Frontal cortex (tissue), 4 donors: ENCODE measurements around the gene CENPV. TPM values are rescaled to one million over a fixed set of nuclear protein-coding genes. Genes with fewer than 3 reads are reported as not detected.

ENCODE experiments used
- DNase-seq, 2 donors: peaks; one replicate each; pipeline ENCODE4 v3.0.0; 2012; ENCODE audit warnings: low spot score in 2 of 2
- FAIRE-seq: peaks from 2 replicates; lab custom pipeline; 2012; peaks lifted over from hg19 to GRCh38; lab: Jason Lieb, UNC
- total RNA-seq: library from RNA; depleted of rRNA; stranded (reverse); fragments of >200 nt; gene quantifications from one replicate; pipeline ENCODE4 v1.2.3, GENCODE V29; 2014
- donor health status: control.
- donor health status: control.
- donor health status: control.

Gene CENPV
- total RNA-seq, 1 donor from 2014 or later = 97.8 TPM

GRCh38 chr17:16363749-16364536 lies 10.7 kb upstream of the CENPV start:
- DNase-seq (peak; percentile 42 to 56), FAIRE-seq (no peak)

GRCh38 chr17:16361874-16362273 lies 8.6 kb upstream of the CENPV start:
- no peak for FAIRE-seq

GRCh38 chr17:16358394-16358793 lies 5.1 kb upstream of the CENPV start:
- no peak for DNase-seq
- no peak for FAIRE-seq

More at GRCh38 chr17:16361874-16362273, 8.6 kb upstream of the CENPV start:
- DNase-seq = no peak

GRCh38 chr17:16354585-16354984 lies 1.3 kb upstream of the CENPV start:
- FAIRE-seq = no peak
- DNase-seq = no peak

GRCh38 chr17:16352667-16353316 lies 477 bp downstream of the CENPV start:
- FAIRE-seq (no peak), DNase-seq (peak in 1 of 2 donors; percentile 38)

- FAIRE-seq (no peak), DNase-seq (peak; percentile 45 to 56)
Measured at GRCh38 chr17:16352303-16352666, 984 bp downstream of the CENPV start.

GRCh38 chr17:16351831-16352230 lies 1.4 kb downstream of the CENPV start:
- FAIRE-seq (no peak), DNase-seq (no peak)

- FAIRE-seq (no peak), DNase-seq (no peak)
Measured at GRCh38 chr17:16349431-16349830, 3.8 kb downstream of the CENPV start.

- DNase-seq (no peak), FAIRE-seq (no peak)
Measured at GRCh38 chr17:16348586-16348985, 4.7 kb downstream of the CENPV start.

- no peak for FAIRE-seq
- no peak for DNase-seq
Measured at GRCh38 chr17:16346721-16347271, 6.5 kb downstream of the CENPV start.

- FAIRE-seq = no peak
- no peak for DNase-seq
Measured at GRCh38 chr17:16345565-16345964, 7.7 kb downstream of the CENPV start.

GRCh38 chr17:16343569-16343968 lies 9.7 kb downstream of the CENPV start:
- FAIRE-seq = no peak
- no peak for DNase-seq

- no peak for DNase-seq
- no peak for FAIRE-seq
Measured at GRCh38 chr17:16342979-16343378, 10.3 kb downstream of the CENPV start.

GRCh38 chr17:16339959-16340358 lies 13.3 kb downstream of the CENPV start:
- FAIRE-seq (no peak), DNase-seq (no peak)

- no peak for DNase-seq
- FAIRE-seq = no peak
Measured at GRCh38 chr17:16339402-16339801, 13.9 kb downstream of the CENPV start.

- no peak for DNase-seq
- no peak for FAIRE-seq
Measured at GRCh38 chr17:16338391-16338790, 14.9 kb downstream of the CENPV start.

- no peak for DNase-seq
- no peak for FAIRE-seq
Measured at GRCh38 chr17:16329519-16330271, 23.6 kb downstream of the CENPV start.

GRCh38 chr17:16328997-16329396 lies 24.3 kb downstream of the CENPV start:
- no peak for DNase-seq
- no peak for FAIRE-seq

GRCh38 chr17:16327018-16327417 lies 26.3 kb downstream of the CENPV start:
- FAIRE-seq (no peak), DNase-seq (no peak)

- no peak for FAIRE-seq
- DNase-seq = no peak
Measured at GRCh38 chr17:16325964-16326363, 27.3 kb downstream of the CENPV start.

- no peak for FAIRE-seq
- DNase-seq = no peak
Measured at GRCh38 chr17:16322636-16323035, 30.6 kb downstream of the CENPV start.
